GM12875 (cell line): Measurements from ENCODE around the gene DTX1.
"Not testable (repeated sequence)": the region's sequence is repeated elsewhere in the genome, so short reads cannot be mapped to it uniquely, and the experiment has no call there.

ENCODE experiments used
- H3K4me3 ChIP-seq: one replicate; pipeline ENCODE4 v1.5.1; 2011; ENCODE audit warnings: low read depth, low read length, control low read depth
- CTCF ChIP-seq: IDR thresholded peaks from 2 replicates; pipeline ENCODE4 v1.5.1; 2011; ENCODE audit warnings: low read depth, mild to moderate bottlenecking, control low read depth, inconsistent platforms, low read length, moderate library complexity, borderline replicate concordance; ENCODE audit not compliant: insufficient read depth

Gene DTX1

GRCh38 chr12:113137861-113138783, 81.6 kb downstream of the DTX1 start:
- TF ChIP-seq CTCF, result no peak
- H3K4me3 ChIP-seq, result no peak overlapping the region

- H3K4me3 ChIP-seq, result no peak overlapping the region
- TF ChIP-seq CTCF, result no peak
Measured at GRCh38 chr12:113138826-113139225, 82.3 kb downstream of the DTX1 start.

- TF ChIP-seq CTCF, result no peak
- H3K4me3 ChIP-seq, result no peak overlapping the region
Measured at GRCh38 chr12:113140706-113141105, 84.2 kb downstream of the DTX1 start.

GRCh38 chr12:113141716-113142115, 85.2 kb downstream of the DTX1 start:
- H3K4me3 ChIP-seq, result not testable (repeated sequence)

- no peak overlapping the region for H3K4me3 ChIP-seq
- no peak for TF ChIP-seq CTCF
Measured at GRCh38 chr12:113142173-113142885, 85.8 kb downstream of the DTX1 start.

GRCh38 chr12:113142886-113143332, 86.4 kb downstream of the DTX1 start:
- no peak overlapping the region for H3K4me3 ChIP-seq
- no peak for TF ChIP-seq CTCF

GRCh38 chr12:113143959-113144358, 87.4 kb downstream of the DTX1 start:
- TF ChIP-seq CTCF, result no peak
- no peak overlapping the region for H3K4me3 ChIP-seq
